NCI-H1092 treated with DMSO at 0.1 percent for 48 hours (cell line): ENCODE data around the gene CDHR3.

Source experiments
- DNase-seq: peaks from one replicate; lab custom pipeline; 2025; lab: John Stamatoyannopoulos, UW

Gene CDHR3

DNA sequence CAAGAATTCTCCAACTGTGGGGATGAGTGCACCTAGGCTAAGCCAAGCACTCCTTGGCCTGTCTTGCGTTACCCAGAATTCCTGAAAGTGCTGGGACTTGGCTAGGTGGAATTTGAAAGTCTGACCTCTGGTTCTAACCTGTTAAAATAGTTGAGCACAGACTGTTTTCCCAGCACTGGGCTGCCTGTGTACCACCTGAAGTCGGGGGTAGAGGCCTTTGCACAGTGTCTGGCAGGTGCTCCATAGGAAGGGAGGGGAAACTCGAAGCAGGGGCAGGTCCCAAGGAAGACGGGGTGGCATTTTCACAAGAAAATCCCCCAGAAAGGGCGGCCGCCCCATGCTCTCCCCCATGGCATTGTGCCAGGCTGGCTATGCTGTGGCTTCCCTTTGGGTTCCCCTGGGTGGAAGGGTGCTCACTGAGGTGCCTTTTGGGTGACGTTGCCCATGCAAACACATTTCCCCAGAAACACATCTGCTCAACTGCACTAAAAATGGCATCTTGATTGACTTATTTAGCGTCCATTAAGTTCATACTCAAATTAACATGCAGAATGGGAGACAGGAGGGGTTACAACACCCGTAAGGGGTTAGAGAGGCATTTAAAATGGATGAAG is 86.2 kb downstream of the CDHR3 start:
- DNase-seq = no peak

DNA sequence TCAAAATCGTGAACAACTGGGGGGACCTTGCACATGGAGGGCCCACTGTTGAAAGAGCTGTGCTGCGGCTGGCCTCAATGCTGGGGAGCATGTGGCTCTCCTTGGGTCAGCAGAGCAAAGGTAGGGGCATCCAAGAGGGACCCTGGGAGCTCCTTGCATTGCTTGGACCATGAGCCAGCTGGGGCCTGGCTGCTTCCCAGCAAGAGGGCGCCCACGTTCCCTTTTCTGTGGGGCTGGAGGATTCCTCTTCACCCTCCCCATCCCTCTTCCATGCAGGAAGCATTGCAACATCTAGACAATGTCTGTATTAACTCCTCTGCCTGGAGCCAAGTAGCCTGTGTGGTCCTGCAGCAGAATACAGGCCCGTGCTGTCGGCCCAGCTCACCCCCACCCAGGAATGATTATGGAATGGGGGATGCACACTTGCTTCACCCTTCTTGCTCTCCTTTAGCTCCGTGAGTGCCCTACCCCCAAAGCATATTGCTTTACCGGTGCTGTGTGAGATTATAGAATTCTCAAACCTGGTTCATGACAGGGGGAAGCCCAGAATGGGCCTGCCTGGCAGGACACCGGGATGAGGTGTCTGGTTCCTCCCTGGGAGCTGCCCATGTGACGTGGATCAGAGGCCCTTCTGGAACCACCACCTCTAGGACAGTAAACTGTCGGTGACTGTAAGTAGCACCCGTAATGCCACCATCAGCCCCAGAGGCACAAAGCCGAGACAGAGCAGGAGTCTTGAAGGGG is 87.1 kb downstream of the CDHR3 start:
- DNase-seq = no peak

DNA sequence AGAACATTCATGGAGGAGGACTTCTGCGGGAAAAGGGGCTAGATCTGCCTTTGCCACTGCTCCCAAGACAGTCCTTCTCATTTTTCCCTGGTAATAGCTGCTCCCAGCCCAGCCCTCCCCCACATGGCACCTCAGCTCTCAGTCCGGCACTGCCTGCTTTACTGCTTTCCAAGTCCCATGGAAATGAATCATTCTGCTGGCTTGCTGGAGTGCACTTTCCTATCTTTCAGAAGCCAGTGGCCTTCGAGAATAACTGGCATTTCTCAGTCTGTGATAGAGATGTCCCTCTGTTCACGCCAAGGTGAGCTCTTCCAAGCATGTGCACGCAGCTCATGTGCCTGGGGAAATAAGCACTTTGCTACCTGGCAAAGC is 87.7 kb downstream of the CDHR3 start:
- no peak for DNase-seq

DNA sequence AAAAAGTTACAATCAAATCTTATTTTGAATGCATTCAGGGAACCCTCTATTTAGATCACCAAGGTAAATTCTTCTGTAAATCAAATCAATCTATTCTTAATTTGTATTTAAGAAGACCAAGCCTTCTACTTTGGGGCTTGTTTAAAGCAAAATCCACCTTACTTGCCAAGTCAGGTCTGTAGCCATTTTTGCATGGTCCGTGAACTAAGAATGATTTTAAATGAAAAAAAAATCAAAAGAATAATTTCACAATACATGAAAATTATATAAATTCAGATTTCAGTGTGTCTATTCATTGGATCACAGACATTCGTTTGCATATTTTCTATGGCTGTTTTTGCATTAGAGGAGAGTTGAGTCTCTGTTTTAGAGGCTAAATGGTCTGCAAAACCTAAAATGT is 89.6 kb downstream of the CDHR3 start:
- no peak for DNase-seq

DNA sequence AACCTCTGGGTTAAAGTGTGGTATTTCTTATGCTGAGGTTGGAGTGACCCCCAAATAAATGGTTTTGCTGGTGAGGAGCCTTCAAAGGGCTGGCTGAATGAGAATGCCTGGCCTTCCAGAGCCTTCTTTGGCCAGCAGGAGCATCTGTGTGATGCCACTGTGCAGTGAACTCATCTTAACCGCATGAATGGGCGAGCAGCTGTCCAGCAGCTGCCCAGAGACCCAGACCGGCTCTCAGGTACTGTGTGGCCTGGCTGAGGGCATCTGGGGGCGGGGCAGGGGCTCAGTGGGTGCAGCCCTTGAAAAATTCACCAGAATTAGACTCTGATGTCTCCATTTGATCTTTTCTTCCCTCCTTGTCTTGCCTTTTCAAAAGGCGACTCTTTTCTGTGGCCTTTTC is 90.0 kb downstream of the CDHR3 start:
- no peak for DNase-seq

DNA sequence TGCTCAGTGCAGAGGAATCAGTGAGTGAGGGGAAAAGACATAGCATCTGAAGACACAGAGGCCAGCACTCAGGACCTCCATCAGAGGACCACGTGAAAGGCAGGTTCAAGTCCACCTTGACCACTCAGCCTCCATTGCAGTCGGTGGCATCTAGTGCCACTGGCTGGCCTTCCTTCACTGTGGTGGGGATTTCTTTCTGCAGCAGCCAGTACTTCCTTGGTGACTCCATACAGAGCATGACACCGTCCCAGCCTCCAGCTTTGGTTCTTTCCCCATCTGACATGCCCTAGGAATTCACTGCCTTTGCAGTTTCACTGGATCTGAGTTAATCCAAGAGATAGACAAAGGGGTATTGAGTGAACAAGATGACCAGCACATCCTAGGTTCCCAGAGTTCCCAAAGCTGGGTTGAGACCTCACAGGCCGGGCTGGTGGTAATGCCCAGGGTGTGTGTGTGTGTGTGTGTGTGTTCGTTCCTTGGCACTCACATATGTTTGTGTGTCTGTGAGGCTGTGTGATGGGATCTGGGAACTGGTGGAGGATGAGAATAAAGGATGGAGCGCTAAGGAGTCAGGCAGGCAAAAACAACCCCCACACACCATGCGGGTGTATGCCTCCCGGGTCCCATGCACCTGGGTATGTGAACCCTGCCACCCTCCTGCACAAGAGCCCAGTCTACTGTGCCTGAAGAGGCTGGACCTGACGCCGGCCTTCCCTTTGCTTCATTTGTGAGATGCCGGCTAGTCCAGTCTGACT is 91.3 kb downstream of the CDHR3 start:
- no peak for DNase-seq

DNA sequence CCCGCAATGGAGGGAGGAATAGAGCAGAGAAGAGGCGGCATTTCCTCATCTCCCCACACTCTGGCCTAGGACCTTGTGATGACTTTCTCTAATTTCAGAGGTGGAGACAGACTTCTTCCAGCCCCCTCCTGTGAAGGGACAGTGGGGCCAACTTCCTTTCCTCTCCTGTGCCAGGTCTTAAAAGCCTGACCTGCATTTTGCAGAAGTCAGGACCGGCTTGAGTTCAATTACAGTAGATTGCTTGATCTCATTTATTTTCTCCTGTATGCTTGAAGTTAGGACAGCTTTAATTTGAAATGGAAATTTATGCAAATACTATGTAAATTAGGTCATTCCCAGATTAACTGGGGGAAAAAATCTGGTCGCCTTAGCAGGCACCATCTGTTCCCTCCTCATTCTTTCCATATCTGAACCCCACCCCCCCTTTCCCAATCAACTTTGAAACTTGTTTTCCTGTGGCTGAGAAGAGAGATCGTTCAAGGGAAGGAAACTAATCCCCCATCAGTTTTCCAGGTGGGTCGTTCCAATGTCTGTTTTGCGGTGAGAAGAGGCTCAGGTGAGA is 92.0 kb downstream of the CDHR3 start:
- no peak for DNase-seq

DNA sequence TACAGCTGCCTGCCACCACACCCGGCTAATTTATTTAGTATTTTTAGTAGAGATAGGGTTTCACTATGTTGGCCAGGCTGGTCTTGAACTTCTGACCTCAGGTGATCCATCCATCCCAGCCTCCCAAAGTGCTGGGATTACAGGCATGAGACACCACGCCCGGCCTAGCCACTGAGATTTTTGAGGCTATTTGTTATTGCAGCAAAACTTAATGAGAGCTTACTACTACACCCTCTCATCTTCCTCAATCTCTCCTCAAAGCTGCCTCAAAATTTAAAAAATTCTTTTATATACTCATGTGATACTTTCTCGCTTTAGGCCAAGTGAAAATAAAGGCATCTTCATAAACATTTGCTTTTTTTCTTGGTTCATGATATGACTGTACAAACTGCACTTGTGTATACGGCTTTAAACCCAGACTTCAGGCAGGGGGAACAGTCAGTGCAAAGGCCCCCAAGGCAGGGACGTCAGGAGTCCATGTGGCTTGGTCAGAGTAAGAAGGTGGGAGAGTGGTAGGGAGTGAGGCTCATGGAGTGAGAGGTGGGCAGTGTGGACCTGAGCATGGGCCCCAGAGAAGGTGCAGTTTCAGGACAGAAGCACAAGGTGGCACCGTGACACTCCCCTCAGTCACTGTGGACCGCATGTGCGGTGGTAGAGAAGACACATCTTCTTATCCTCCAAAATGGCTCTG is 93.6 kb downstream of the CDHR3 start:
- DNase-seq = peak; percentile 80

DNA sequence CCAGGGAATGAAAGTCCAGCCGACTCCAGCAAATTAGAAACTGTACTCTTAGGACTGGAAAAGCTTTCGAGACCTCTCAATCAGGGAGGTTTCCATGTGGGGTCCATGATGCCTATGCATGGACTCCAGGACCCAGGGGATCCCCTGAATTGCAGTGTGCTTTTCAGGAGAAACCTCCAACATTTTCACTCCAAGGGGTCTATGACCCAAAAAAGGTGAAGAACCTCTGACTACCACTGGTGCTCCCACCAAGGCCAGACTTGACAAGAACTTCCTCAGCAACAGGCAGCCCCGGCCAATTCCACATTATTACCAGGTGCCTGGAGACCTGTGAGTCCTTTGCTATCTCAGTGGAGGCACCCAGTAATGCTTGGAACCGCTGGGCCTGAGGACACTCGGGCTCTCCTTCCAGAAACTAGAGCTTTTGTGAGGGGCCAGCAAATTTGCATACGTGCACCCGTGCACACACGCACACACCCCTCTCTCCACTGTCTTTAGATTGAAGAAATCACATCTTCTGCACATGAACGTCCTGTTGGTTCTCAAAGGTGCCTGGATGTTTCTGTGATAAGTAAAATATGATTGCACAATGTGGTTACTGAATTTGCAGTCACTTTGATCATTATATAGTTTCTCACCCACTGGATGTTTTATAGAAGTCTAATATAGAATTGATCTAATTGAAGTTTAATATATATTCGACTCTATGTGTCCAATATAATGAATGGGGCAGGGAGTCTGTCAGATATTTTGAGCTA is 94.3 kb downstream of the CDHR3 start:
- DNase-seq = no peak

DNA sequence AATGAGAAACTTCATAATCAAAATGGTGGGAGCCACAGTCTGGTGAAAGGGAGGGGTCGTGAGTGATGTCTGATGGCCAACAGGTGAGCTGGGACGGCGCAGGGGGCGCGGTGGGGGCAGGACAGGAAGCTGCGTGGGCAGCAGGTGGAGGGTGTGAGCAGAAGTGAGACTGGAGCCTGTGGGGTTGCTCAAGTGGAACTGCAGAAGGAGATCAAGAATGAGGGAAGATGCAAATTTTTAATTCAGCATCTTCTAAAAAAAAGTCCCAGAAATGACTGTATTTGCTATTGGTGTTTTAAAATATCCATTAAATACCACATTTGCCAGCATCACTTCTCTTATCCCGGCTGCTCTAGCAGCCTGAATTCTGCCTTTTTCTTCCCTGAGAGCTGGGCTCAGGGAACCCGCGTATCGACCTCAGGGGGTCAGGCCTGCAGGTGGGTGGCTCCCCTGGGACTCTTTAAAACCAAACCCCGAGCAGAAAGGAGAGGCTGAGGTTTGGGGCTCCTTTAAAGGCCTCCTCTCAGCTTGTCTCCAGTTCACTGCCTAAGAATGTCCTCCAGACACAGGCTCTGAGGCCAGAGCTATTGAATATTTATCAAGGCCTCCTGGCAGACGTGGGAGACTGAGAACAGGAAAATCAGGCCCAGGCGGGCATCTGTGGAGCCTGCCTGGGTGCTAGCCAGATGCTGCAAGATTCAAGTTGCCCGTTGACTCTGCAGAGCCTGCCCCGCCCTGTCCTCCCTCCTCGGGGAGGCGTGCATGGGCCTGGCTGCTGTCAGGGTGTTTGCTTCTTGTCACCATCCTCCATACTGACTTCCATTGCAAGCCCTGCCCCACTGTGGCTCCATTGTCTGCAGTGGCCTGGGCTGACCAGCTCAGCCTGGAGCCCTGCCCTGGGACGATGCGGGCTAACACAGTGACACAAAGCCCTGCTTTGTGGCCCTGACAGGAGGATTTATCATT is 95.2 kb downstream of the CDHR3 start:
- no peak for DNase-seq

DNA sequence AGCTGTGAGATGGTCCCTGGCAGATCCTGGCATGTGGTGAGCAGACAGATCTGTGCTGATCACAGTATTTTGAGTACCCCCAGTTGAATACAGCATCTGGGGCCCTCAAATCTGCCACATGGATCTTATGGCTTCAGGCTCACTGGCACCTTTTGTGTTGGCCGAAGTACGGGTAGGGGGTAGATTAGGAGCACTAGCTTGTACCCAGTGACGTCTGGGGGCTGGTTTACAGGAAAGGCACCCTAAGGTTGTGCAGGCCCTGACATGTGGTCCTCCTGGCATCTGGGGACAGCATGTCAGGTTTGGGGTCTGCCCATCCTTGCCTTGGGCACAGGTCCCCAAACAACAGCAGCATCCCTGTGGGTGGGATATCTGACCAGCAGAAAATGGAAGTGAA is 95.9 kb downstream of the CDHR3 start:
- no peak for DNase-seq

DNA sequence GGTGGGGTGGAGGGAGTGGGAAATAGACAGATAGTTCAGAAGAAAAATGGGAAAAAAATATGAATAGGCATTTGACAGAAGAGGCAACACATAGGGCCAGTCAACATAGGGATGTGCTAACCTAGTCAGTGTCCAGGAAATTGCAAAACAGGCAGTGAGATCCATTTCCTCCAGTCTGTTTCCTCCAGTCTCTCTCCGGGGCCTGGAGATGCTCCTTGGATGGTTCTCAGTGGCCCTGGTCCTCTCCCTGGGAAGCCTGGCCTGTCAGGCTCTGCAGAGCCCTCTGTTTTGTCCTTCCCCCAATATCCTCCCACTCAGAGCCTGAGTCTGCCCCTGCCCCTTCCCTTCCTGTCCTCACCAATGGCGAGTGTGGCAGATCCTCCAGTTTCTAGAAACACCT is 96.5 kb downstream of the CDHR3 start:
- no peak for DNase-seq

DNA sequence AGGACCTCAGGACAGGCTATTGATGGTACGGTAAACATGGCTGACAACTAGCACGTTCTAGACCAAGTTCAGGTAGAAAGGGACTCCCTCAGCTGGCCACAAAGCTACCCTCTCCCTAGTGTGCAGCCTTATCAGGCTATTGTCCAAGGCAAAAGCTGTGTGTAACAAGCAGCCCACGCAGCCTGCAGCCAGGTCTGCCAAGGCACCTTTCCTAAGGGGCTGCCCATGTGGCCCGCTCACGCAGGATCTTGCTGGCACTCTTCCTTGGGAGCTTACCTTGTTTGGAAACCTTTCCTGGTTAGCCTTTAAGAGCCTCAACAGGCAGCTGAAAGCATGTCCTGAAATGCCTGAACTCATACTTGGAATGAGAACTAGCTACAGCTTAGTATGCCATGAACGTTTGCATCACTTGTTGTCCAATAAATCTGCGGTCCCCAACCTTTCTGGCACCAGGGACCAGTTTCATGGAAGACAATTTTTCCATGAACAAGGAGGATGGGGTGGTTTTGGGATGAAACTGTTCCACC is 97.4 kb downstream of the CDHR3 start:
- no peak for DNase-seq

DNA sequence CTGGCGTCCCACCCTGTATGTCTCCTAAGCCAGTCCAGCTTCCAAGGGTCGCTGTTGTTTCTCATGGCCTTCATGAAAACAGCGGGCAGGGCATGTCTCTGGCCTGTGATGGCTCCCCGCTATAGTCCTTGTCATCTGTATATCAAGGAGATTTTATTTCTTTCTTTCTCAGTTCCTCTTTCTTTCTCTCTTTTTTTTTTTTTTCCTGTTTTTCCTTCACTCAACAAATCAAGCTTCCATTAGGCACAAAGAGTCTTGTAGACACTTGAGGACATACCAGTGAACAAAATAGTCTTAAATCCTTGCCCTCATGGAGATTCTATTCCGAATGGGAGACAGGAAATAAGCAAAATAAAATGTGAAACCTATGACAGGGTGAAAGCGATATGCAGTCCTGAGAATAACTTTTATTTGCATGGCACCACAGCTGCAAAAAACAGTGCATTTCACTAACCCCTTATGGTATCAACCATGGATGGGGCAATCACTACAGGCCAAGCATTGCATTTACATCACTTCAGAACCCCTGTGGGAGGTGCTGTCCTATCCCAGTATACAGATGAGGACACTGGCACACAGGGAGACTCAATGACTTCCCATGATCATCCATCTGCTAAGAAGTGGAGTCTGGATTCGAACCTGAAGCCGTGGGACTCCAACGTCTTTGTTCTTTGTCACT is 98.4 kb downstream of the CDHR3 start:
- no peak for DNase-seq

DNA sequence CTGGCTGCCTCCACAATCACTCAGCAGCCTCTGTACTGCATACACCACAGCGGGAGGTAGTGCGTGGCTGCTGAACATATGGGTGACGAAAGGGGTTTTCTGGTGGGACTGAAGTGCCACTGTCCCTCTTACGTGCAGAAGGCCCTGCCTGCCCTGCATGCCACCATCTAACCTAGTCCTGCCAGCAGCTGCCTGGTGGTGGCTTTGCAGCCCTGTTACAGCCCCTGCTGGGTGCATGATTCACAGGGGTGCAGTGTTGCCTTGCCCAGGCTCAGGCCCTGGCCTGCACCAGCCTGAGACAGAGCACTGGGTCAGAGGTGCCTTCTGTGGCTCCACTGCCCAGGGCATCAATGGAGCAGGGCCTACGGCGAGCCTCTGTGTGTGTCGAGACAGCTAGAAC is 98.9 kb downstream of the CDHR3 start:
- DNase-seq = no peak

DNA sequence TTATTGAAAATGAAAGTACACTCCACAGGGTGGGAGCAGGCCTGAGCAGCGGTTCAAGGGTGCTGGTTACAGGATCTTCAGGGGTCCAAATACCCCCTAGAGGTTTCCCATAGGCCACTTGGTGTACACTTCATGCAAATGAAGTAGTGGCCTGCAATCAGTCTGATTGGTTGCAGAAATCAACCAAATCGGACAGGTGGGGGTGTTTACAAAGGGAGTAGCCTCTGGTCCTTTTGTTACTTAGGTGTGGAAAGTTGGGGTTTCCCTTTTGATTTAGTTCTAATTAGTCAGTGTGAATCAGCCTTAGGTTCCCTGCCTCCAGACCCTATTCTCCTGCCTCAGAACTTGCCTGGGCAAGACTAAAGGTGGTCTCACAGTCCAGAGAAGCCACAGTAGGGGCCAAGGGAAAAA is 99.5 kb downstream of the CDHR3 start:
- no peak for DNase-seq

DNA sequence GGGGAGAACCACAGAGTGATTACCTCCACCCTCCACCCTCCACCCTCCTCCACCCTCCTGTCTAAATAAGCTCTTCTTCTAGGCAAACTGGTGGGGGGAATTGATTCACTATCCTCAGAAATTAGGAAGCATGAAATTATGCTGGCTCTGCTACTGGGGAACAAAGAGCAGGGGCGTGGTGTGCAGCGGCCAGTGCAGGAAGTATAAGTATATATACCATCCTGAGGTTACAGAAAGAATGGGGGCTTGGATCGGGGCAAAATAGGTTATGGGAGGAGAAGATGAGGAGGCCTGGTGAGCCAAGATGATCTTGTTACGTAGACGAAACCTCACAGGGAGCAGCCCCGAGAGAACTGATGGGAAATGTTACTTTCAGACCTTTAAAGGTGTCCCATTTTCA is 100.0 kb downstream of the CDHR3 start:
- DNase-seq = no peak

DNA sequence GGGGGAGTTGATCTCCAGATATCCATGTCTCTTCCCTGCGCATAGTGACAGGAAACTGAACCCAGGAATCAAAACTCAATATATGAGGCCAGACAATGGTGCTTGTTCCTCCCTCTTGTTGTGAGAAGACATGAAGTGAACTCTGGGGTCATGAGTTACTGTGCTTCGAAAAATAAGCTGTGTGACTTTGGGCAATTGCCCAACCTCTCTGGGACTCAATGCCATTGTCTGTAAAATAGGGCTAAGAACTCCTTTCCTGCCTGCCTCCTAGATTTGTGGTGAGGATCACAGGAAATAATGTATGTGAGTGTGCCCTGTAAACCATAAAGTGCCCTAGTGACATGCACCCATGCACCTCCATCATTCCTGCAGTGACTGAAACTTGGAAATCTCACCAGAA is 100.6 kb downstream of the CDHR3 start:
- no peak for DNase-seq

DNA sequence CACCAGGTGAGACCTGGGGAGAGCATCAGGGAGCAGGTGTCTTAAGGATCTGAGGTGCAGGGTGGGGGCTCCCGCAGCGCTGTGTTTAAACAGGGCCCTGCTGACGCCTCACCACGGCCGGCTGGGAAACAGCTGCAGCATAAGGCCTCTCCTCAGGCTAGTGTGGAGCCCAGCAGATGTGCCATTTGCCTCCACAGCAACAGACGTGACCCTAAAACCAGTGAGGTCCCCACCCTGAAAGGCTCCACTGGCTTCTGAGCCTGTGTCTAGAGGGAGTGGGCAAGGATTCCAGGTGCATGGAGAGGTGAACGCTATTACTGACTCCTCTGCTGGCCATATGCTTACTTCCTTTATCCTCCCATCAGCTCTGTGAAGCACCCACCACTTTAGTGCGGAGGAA is 101.3 kb downstream of the CDHR3 start:
- no peak for DNase-seq
